ENCODE measurements around the gene ZC3HAV1. TPM values are rescaled to one million over a fixed set of nuclear protein-coding genes. Genes with fewer than 3 reads are reported as not detected.

Gene ZC3HAV1
- total RNA-seq, 1 donor from 2014 or later: 36.0 TPM

GRCh38 chr7:139044813-139045794, 64.4 kb downstream of the ZC3HAV1 start:
- intact Hi-C loops (cut with DNase I): no loop called here
- Histone ChIP-seq H3K4me1 (peaks cover 15% of the 10 kb centered on the region), H3K27me3 (no peaks in the 10 kb centered on the region), H3K27ac (peak overlapping the region; percentile 32), H3K9me3 (no peaks in the 10 kb centered on the region), H3K4me3 (no peak overlapping the region), H3K36me3 (peaks cover 51% of the 10 kb centered on the region)
- DNase-seq (no peak), ATAC-seq (peak; percentile 30)
- TF ChIP-seq, protein P1, sequence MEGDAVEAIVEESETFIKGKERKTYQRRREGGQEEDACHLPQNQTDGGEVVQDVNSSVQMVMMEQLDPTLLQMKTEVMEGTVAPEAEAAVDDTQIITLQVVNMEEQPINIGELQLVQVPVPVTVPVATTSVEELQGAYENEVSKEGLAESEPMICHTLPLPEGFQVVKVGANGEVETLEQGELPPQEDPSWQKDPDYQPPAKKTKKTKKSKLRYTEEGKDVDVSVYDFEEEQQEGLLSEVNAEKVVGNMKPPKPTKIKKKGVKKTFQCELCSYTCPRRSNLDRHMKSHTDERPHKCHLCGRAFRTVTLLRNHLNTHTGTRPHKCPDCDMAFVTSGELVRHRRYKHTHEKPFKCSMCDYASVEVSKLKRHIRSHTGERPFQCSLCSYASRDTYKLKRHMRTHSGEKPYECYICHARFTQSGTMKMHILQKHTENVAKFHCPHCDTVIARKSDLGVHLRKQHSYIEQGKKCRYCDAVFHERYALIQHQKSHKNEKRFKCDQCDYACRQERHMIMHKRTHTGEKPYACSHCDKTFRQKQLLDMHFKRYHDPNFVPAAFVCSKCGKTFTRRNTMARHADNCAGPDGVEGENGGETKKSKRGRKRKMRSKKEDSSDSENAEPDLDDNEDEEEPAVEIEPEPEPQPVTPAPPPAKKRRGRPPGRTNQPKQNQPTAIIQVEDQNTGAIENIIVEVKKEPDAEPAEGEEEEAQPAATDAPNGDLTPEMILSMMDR (IDR thresholded peaks at IDR 0.05): no peak

- TF ChIP-seq, protein P1 (IDR thresholded peaks at IDR 0.05): no peak
- no peaks in the 10 kb centered on the region for H3K9me3 ChIP-seq
- ATAC-seq: peak; percentile 30
- no peaks in the 10 kb centered on the region for H3K27me3 ChIP-seq
- intact Hi-C loops (cut with DNase I): no loop called here
- H3K27ac ChIP-seq: peak overlapping the region; percentile 32
- DNase-seq: no peak
- peaks cover 15% of the 10 kb centered on the region for H3K4me1 ChIP-seq
- H3K36me3 ChIP-seq: peaks cover 41% of the 10 kb centered on the region
- no peak overlapping the region for H3K4me3 ChIP-seq
These were observed 65.4 kb downstream of the ZC3HAV1 start for GRCh38 chr7:139043823-139044812.

- Histone ChIP-seq H3K4me3 (no peak overlapping the region), H3K27ac (no peak overlapping the region), H3K36me3 (peaks cover 15% of the 10 kb centered on the region), H3K9me3 (no peaks in the 10 kb centered on the region), H3K27me3 (no peaks in the 10 kb centered on the region), H3K4me1 (peaks cover 15% of the 10 kb centered on the region)
- intact Hi-C loops (cut with DNase I): no loop called here
- DNase-seq: no peak
- TF ChIP-seq, protein P1 (IDR thresholded peaks at IDR 0.05): no peak
- peak; percentile 13 for ATAC-seq
These were observed 68.0 kb downstream of the ZC3HAV1 start for GRCh38 chr7:139041378-139042085.

GRCh38 chr7:139038691-139039090, 70.8 kb downstream of the ZC3HAV1 start:
- H3K9me3 ChIP-seq: no peaks in the 10 kb centered on the region
- no peak for ATAC-seq
- DNase-seq: no peak
- intact Hi-C loops (cut with DNase I): no loop called here
- H3K27me3 ChIP-seq: no peaks in the 10 kb centered on the region
- H3K4me3 ChIP-seq: no peak overlapping the region
- H3K27ac ChIP-seq: no peak overlapping the region
- H3K4me1 ChIP-seq: peaks cover under 1% of the 10 kb centered on the region
- peaks cover under 1% of the 10 kb centered on the region for H3K36me3 ChIP-seq
- TF ChIP-seq, protein P1 (IDR thresholded peaks at IDR 0.05): no peak

GRCh38 chr7:139036901-139037300, 72.6 kb downstream of the ZC3HAV1 start:
- Histone ChIP-seq H3K27ac (no peak overlapping the region), H3K4me1 (no peaks in the 10 kb centered on the region), H3K4me3 (no peak overlapping the region), H3K9me3 (no peaks in the 10 kb centered on the region), H3K36me3 (no peaks in the 10 kb centered on the region), H3K27me3 (no peaks in the 10 kb centered on the region)
- intact Hi-C loops (cut with DNase I): no loop called here
- DNase-seq: no peak
- no peak for ATAC-seq
- TF ChIP-seq, protein P1 (IDR thresholded peaks at IDR 0.05): no peak
